GM12878 (cell line): Measurements from ENCODE around the gene LIPA.

Experiments
- CTCF ChIP-seq, 3 experiments: IDR thresholded peaks in 2 of 3; conservative IDR thresholded peaks in 1 of 3; 2 replicates each; pipeline ENCODE4 v1.5.1; 2011; ENCODE audit warnings: low read depth in 3 of 3, low read length in 3 of 3, mild to moderate bottlenecking in 3 of 3, control low read depth in 2 of 3, moderate library complexity in 2 of 3, inconsistent platforms in 1 of 3, mixed read lengths in 1 of 3; ENCODE audit not compliant: control insufficient read depth in 2 of 3, insufficient read depth in 1 of 3; ENCODE audit errors: extremely low read depth in 1 of 3
- EZH2 ChIP-seq: IDR thresholded peaks from 2 replicates; pipeline ENCODE4 v1.6.1; 2012; ENCODE audit warnings: low read depth, mild to moderate bottlenecking, control low read depth, inconsistent platforms, low read length, borderline replicate concordance; ENCODE audit not compliant: control insufficient read depth
- FOS ChIP-seq: IDR thresholded peaks from 3 replicates; pipeline ENCODE4 v1.6.1; 2011; ENCODE audit warnings: borderline replicate concordance; ENCODE audit not compliant: insufficient read length; ENCODE audit errors: extremely low read depth
- JUND ChIP-seq: IDR thresholded peaks from 2 replicates; pipeline ENCODE4 v1.6.1; 2012; ENCODE audit warnings: low read depth, mild to moderate bottlenecking, low read length, improper control_type of control experiment, moderate library complexity
- POLR2A ChIP-seq: IDR thresholded peaks from 2 replicates; pipeline ENCODE4 v1.6.1; 2011; ENCODE audit warnings: low read depth, mild to moderate bottlenecking, low read length
- POLR2AphosphoS5 ChIP-seq: IDR thresholded peaks from 2 replicates; pipeline ENCODE4 v1.6.1; 2011; ENCODE audit warnings: mild to moderate bottlenecking, low read length, inconsistent platforms
- SREBF2 ChIP-seq: IDR thresholded peaks from 2 replicates; pipeline ENCODE4 v1.6.1; 2012; ENCODE audit warnings: mild to moderate bottlenecking, low read length
- TF ChIP-seq, protein P1 (sequence below): fragments of 450-650 bp; IDR thresholded peaks from 2 replicates; pipeline ENCODE4 v1.6.1; 2016; ENCODE audit warnings: mild to moderate bottlenecking
- TF ChIP-seq, protein P2 (sequence below): IDR thresholded peaks from 2 replicates; pipeline ENCODE4 v1.6.1; 2011; ENCODE audit warnings: low read depth, mild to moderate bottlenecking, low read length, moderate library complexity, borderline replicate concordance; ENCODE audit errors: extremely low read depth

DNA sequence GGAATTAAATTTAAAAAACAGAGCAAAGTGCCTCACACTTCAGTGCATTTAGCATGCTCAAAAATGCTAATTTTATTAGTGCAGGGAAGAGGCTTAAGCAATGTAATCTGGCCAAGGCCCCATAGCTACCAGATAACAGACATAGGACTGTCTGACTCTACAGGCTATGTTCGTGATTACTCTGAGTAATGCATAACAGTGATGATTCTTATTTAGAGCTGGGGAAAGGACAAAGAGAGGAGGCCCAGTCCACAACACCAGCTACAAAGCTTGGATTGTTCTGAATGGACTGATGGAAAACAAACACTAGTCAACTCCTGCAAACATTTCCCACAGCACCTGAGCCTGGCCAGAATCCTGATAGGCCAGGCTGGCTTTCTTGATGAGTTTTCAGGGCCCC, 36.1 kb downstream of the LIPA start:
- TF ChIP-seq EZH2 (no peak), POLR2AphosphoS5 (no peak), POLR2A (no peak), SREBF2 (no peak), JUND (no peak), CTCF (IDR thresholded peaks at IDR 0.05 in 2 of 3, conservative IDR thresholded peaks at IDR 0.05 in 1 of 3; ENCODE audit: control insufficient read depth in 2 of 3, extremely low read depth in 1 of 3, insufficient read depth in 1 of 3, low read depth in 3 of 3, low read length in 3 of 3) (no peak), FOS (no peak)
- TF ChIP-seq, protein P1, sequence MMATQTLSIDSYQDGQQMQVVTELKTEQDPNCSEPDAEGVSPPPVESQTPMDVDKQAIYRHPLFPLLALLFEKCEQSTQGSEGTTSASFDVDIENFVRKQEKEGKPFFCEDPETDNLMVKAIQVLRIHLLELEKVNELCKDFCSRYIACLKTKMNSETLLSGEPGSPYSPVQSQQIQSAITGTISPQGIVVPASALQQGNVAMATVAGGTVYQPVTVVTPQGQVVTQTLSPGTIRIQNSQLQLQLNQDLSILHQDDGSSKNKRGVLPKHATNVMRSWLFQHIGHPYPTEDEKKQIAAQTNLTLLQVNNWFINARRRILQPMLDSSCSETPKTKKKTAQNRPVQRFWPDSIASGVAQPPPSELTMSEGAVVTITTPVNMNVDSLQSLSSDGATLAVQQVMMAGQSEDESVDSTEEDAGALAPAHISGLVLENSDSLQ: no peak
- TF ChIP-seq, protein P2, sequence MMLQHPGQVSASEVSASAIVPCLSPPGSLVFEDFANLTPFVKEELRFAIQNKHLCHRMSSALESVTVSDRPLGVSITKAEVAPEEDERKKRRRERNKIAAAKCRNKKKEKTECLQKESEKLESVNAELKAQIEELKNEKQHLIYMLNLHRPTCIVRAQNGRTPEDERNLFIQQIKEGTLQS: no peak
